ENCODE measurements around the gene RERE. TPM values are rescaled to one million over a fixed set of nuclear protein-coding genes. Genes with fewer than 3 reads are reported as not detected.

RERE gene
- total RNA-seq, 1 donor = 55.0 TPM

GRCh38 chr1:8864713-8865344, 47.4 kb upstream of the RERE start:
- H3K9me3 ChIP-seq (ENCODE audit: low read depth, low read length) = no peaks in the 10 kb centered on the region
- no peak overlapping the region for H3K4me3 ChIP-seq (ENCODE audit: insufficient read depth, low read length)
- H3K27me3 ChIP-seq (ENCODE audit: insufficient read depth, low read length) = no peaks in the 10 kb centered on the region
- peaks cover 56% of the 10 kb centered on the region for H3K79me2 ChIP-seq (ENCODE audit: insufficient read depth, low read length)
- no peak overlapping the region for H3K4me2 ChIP-seq (ENCODE audit: insufficient read depth, low read length)
- peaks cover 97% of the 10 kb centered on the region for H3K36me3 ChIP-seq (ENCODE audit: insufficient read depth, low read length)
- H4K20me1 ChIP-seq (ENCODE audit: insufficient read depth, low read length) = peaks cover 69% of the 10 kb centered on the region
- no peak overlapping the region for H2AFZ ChIP-seq (ENCODE audit: low read length)
- H3K27ac ChIP-seq (ENCODE audit: low read depth, low read length) = peak overlapping the region; percentile 3
- H3K4me1 ChIP-seq (ENCODE audit: insufficient read depth, low read length) = peaks cover 18% of the 10 kb centered on the region
- DNase-seq (ENCODE audit: insufficient read length, low spot score, missing footprints) = peak; percentile 44
- no peak for TF ChIP-seq CTCF (IDR thresholded peaks at IDR 0.05; ENCODE audit: extremely low read depth, low read depth, low read length)

- TF ChIP-seq CTCF (IDR thresholded peaks at IDR 0.05; ENCODE audit: extremely low read depth, low read depth, low read length) = no peak
- no peaks in the 10 kb centered on the region for H3K9me3 ChIP-seq (ENCODE audit: low read depth, low read length)
- H3K4me1 ChIP-seq (ENCODE audit: insufficient read depth, low read length) = peaks cover 13% of the 10 kb centered on the region
- DNase-seq (ENCODE audit: insufficient read length, low spot score, missing footprints) = no peak
- no peak overlapping the region for H2AFZ ChIP-seq (ENCODE audit: low read length)
- peaks cover 48% of the 10 kb centered on the region for H3K79me2 ChIP-seq (ENCODE audit: insufficient read depth, low read length)
- peaks cover 71% of the 10 kb centered on the region for H4K20me1 ChIP-seq (ENCODE audit: insufficient read depth, low read length)
- H3K27me3 ChIP-seq (ENCODE audit: insufficient read depth, low read length) = no peaks in the 10 kb centered on the region
- no peak overlapping the region for H3K4me3 ChIP-seq (ENCODE audit: insufficient read depth, low read length)
- no peak overlapping the region for H3K27ac ChIP-seq (ENCODE audit: low read depth, low read length)
- peaks cover 96% of the 10 kb centered on the region for H3K36me3 ChIP-seq (ENCODE audit: insufficient read depth, low read length)
- H3K4me2 ChIP-seq (ENCODE audit: insufficient read depth, low read length) = no peak overlapping the region
Observed at GRCh38 chr1:8863794-8864233, 46.4 kb upstream of the RERE start.

GRCh38 chr1:8863138-8863537, 45.7 kb upstream of the RERE start:
- H3K4me2 ChIP-seq (ENCODE audit: insufficient read depth, low read length) = no peak overlapping the region
- H3K9me3 ChIP-seq (ENCODE audit: low read depth, low read length) = no peaks in the 10 kb centered on the region
- no peak for DNase-seq (ENCODE audit: insufficient read length, low spot score, missing footprints)
- no peak overlapping the region for H3K27ac ChIP-seq (ENCODE audit: low read depth, low read length)
- no peak overlapping the region for H3K4me3 ChIP-seq (ENCODE audit: insufficient read depth, low read length)
- peaks cover 91% of the 10 kb centered on the region for H3K36me3 ChIP-seq (ENCODE audit: insufficient read depth, low read length)
- no peak overlapping the region for H2AFZ ChIP-seq (ENCODE audit: low read length)
- no peaks in the 10 kb centered on the region for H3K27me3 ChIP-seq (ENCODE audit: insufficient read depth, low read length)
- H3K79me2 ChIP-seq (ENCODE audit: insufficient read depth, low read length) = peaks cover 45% of the 10 kb centered on the region
- H4K20me1 ChIP-seq (ENCODE audit: insufficient read depth, low read length) = peaks cover 74% of the 10 kb centered on the region
- no peak for TF ChIP-seq CTCF (IDR thresholded peaks at IDR 0.05; ENCODE audit: extremely low read depth, low read depth, low read length)
- peaks cover 18% of the 10 kb centered on the region for H3K4me1 ChIP-seq (ENCODE audit: insufficient read depth, low read length)

GRCh38 chr1:8862528-8862927, 45.1 kb upstream of the RERE start:
- no peak for DNase-seq (ENCODE audit: insufficient read length, low spot score, missing footprints)
- Histone ChIP-seq H3K4me1 (ENCODE audit: insufficient read depth, low read length) (peaks cover 25% of the 10 kb centered on the region), H3K9me3 (ENCODE audit: low read depth, low read length) (no peaks in the 10 kb centered on the region), H3K27me3 (ENCODE audit: insufficient read depth, low read length) (no peaks in the 10 kb centered on the region), H3K36me3 (ENCODE audit: insufficient read depth, low read length) (peaks cover 85% of the 10 kb centered on the region), H2AFZ (ENCODE audit: low read length) (no peak overlapping the region), H3K4me3 (ENCODE audit: insufficient read depth, low read length) (no peak overlapping the region), H4K20me1 (ENCODE audit: insufficient read depth, low read length) (peaks cover 72% of the 10 kb centered on the region), H3K79me2 (ENCODE audit: insufficient read depth, low read length) (peaks cover 39% of the 10 kb centered on the region), H3K4me2 (ENCODE audit: insufficient read depth, low read length) (no peak overlapping the region), H3K27ac (ENCODE audit: low read depth, low read length) (peak overlapping the region; percentile 17)
- peak; percentile 63 for TF ChIP-seq CTCF (IDR thresholded peaks at IDR 0.05; ENCODE audit: extremely low read depth, low read depth, low read length)

Data from osteoblast (primary cell).